ENCODE data around the gene ATF6.

Gene ATF6

DNA sequence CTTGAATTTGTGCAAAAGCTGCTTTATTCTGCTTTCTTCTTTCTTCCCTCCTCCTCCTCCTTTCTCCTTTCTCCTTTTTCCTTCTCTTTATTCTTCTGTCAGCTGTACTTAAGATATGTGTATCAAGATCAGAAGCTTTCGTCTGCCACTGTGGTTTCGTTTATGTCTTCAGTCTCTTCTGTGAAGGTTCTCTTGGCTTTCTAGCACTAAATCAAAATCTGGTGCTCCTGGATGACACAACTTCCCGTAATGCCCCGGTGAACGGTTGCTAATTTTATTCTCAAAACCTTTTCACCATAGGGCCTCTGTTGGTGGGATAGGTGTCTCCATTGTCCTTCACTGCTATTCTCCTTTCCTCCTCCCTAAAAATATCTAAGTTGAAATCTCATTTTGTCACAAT is 5.0 kb downstream of the ATF6 start:
- Mint-ChIP-seq H3K9me3 (no peaks in the 10 kb centered on the region), H3K4me3 (no peak overlapping the region), H3K27ac (no peak overlapping the region), H3K27me3 (ENCODE audit: low read depth) (no peaks in the 10 kb centered on the region), H3K4me1 (peaks cover 17% of the 10 kb centered on the region), H3K36me3 (ENCODE audit: low read depth) (no peaks in the 10 kb centered on the region)
- TF ChIP-seq, protein P1, sequence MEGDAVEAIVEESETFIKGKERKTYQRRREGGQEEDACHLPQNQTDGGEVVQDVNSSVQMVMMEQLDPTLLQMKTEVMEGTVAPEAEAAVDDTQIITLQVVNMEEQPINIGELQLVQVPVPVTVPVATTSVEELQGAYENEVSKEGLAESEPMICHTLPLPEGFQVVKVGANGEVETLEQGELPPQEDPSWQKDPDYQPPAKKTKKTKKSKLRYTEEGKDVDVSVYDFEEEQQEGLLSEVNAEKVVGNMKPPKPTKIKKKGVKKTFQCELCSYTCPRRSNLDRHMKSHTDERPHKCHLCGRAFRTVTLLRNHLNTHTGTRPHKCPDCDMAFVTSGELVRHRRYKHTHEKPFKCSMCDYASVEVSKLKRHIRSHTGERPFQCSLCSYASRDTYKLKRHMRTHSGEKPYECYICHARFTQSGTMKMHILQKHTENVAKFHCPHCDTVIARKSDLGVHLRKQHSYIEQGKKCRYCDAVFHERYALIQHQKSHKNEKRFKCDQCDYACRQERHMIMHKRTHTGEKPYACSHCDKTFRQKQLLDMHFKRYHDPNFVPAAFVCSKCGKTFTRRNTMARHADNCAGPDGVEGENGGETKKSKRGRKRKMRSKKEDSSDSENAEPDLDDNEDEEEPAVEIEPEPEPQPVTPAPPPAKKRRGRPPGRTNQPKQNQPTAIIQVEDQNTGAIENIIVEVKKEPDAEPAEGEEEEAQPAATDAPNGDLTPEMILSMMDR (IDR thresholded peaks at IDR 0.05; ENCODE audit: unreplicated experiment in 3 of 3), result no peak

DNA sequence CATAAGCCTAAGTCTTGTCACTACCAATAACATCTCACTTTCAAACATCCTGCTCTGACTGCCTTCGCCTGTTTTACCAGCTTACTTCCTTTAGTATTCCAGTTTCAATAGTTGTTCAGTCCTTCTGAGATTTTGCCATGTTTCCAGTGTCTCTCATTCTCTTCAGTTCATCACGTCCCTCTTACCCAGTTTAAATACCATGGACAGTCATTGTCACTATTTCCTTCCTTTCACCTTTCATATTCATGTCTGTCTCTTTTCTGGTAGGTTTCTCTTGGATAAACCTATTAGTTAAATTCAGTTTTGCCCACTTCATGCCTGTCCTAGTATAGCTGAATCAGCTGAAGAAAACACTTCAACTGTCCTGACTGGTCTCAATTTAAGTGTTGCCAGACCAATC is 5.9 kb downstream of the ATF6 start:
- Mint-ChIP-seq H3K9me3 (no peaks in the 10 kb centered on the region), H3K4me3 (no peak overlapping the region), H3K27ac (no peak overlapping the region), H3K36me3 (ENCODE audit: low read depth) (no peaks in the 10 kb centered on the region), H3K27me3 (ENCODE audit: low read depth) (no peaks in the 10 kb centered on the region), H3K4me1 (peaks cover 9% of the 10 kb centered on the region)
- TF ChIP-seq, protein P1 (IDR thresholded peaks at IDR 0.05; ENCODE audit: unreplicated experiment in 3 of 3), result no peak

- Mint-ChIP-seq H3K27me3 (ENCODE audit: low read depth) (no peaks in the 10 kb centered on the region), H3K9me3 (no peaks in the 10 kb centered on the region), H3K4me3 (no peak overlapping the region), H3K4me1 (peaks cover 5% of the 10 kb centered on the region), H3K27ac (no peak overlapping the region), H3K36me3 (ENCODE audit: low read depth) (no peaks in the 10 kb centered on the region)
- TF ChIP-seq, protein P1 (IDR thresholded peaks at IDR 0.05; ENCODE audit: unreplicated experiment in 3 of 3), result no peak
Measured at GRCh38 chr1:161772397-161772796, 6.3 kb downstream of the ATF6 start.

DNA sequence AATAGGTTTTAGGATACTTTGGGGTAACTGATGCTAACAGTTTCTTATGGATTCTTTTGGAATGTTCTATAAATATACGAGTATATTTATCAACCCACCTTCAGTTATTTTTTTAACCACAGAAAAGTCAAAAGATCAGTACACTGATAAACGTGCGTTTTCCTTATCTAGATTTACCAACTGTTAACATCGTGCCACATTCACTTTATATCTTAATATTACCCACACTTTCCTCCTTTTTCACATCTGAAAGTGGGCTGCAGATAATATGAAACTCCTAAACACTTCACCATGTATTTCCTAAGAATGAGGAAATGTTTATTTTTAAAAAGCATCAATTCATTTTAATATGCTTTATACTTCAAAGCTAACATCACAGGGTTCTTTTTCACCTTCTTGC is 7.7 kb downstream of the ATF6 start:
- no peaks in the 10 kb centered on the region for H3K36me3 Mint-ChIP-seq (ENCODE audit: low read depth)
- no peak overlapping the region for H3K27ac Mint-ChIP-seq
- H3K4me3 Mint-ChIP-seq, result no peak overlapping the region
- H3K9me3 Mint-ChIP-seq, result no peaks in the 10 kb centered on the region
- H3K4me1 Mint-ChIP-seq, result peaks cover 5% of the 10 kb centered on the region
- H3K27me3 Mint-ChIP-seq (ENCODE audit: low read depth), result no peaks in the 10 kb centered on the region
- TF ChIP-seq, protein P1 (IDR thresholded peaks at IDR 0.05; ENCODE audit: unreplicated experiment in 3 of 3), result no peak

GRCh38 chr1:161777261-161777660 is 11.1 kb downstream of the ATF6 start:
- Mint-ChIP-seq H3K9me3 (no peaks in the 10 kb centered on the region), H3K4me3 (no peak overlapping the region), H3K4me1 (no peaks in the 10 kb centered on the region), H3K27me3 (ENCODE audit: low read depth) (no peaks in the 10 kb centered on the region), H3K36me3 (ENCODE audit: low read depth) (no peaks in the 10 kb centered on the region), H3K27ac (no peak overlapping the region)
- TF ChIP-seq, protein P1 (IDR thresholded peaks at IDR 0.05; ENCODE audit: unreplicated experiment in 3 of 3), result no peak

DNA sequence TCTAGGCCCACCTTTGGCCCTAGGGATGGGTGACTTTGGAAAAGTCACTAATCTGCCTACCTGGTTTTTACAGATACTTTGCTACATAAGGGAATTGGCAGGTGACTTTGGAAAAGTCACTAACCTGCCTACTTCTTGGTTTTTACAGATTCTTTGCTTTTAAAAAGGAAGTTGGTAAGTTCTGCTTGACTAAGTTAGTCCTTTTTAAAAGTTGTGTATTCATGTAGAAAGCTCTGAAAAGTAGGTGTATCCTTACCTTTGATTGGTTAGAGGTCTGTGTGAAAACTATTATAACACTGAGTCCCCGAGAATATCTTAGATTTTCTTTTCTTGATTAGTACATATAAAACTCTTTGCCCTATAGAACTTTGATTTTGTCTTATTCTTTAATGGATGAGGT is 12.4 kb downstream of the ATF6 start:
- no peaks in the 10 kb centered on the region for H3K27me3 Mint-ChIP-seq (ENCODE audit: low read depth)
- H3K27ac Mint-ChIP-seq, result no peak overlapping the region
- peaks cover 7% of the 10 kb centered on the region for H3K36me3 Mint-ChIP-seq (ENCODE audit: low read depth)
- TF ChIP-seq, protein P1 (IDR thresholded peaks at IDR 0.05; ENCODE audit: unreplicated experiment in 3 of 3), result no peak
- no peak overlapping the region for H3K4me3 Mint-ChIP-seq
- H3K4me1 Mint-ChIP-seq, result no peaks in the 10 kb centered on the region
- no peaks in the 10 kb centered on the region for H3K9me3 Mint-ChIP-seq

Data from nephron (organoid).